A549 (cell line): Measurements from ENCODE around the gene MAPKAP1. TPM values are rescaled to one million over a fixed set of nuclear protein-coding genes. Genes with fewer than 3 reads are reported as not detected.

Experiments
- ATAC-seq, 2 experiments: fragments of 200-7000 bp in 1 of 2; fragments of >200 bp in 1 of 2; cut with Nextera tagmentation in 1 of 2; cut with Tn5 transposase in 1 of 2; 3 replicates each; pipeline versions ENCODE4 v1.8.0 to v1.9.1; 2018 to 2020; ENCODE audit warnings: mild to moderate bottlenecking in 1 of 2, moderate library complexity in 1 of 2
- CTCF ChIA-PET: fragments of 300-600 bp; sonication (Branson Sonifier 250); formaldehyde crosslinking; extraction: SDS; loops from one replicate; lab custom pipeline; 2021; ENCODE audit warnings: antibody characterized with exemption, inconsistent platforms; lab: Yijun Ruan, JAX
- POLR2A ChIA-PET: fragments of 350-600 bp; formaldehyde crosslinking; extraction: SDS; loops from one replicate; lab custom pipeline; 2021; ENCODE audit warnings: antibody characterized with exemption, inconsistent platforms; lab: Yijun Ruan, JAX
- DNase-seq, 2 experiments: peaks; one replicate each; pipeline versions ENCODE4 v3.0.0 to v3.0.0-alpha.2; 2011 to 2016; ENCODE audit warnings: low read depth in 1 of 2, low spot score in 1 of 2
- FAIRE-seq: peaks from 2 replicates; lab custom pipeline; 2011; peaks lifted over from hg19 to GRCh38; lab: Jason Lieb, UNC
- H3K27ac ChIP-seq, 2 experiments: fragments of >200 bp; sonication (Bioruptor Twin); formaldehyde crosslinking; 3 replicates each; pipeline ENCODE4 v1.5.1; 2016 to 2017
- H3K4me1 ChIP-seq: fragments of >200 bp; sonication (Bioruptor Twin); formaldehyde crosslinking; 3 replicates; pipeline ENCODE4 v1.6.1; 2016
- H3K4me2 ChIP-seq: fragments of >200 bp; sonication (Bioruptor Twin); formaldehyde crosslinking; 3 replicates; pipeline ENCODE4 v1.6.1; 2016
- H3K4me3 ChIP-seq: fragments of >200 bp; sonication (Bioruptor Twin); formaldehyde crosslinking; 3 replicates; pipeline ENCODE4 v1.5.1; 2016
- H3K9me3 ChIP-seq: fragments of >200 bp; sonication (Bioruptor Twin); formaldehyde crosslinking; 3 replicates; pipeline ENCODE4 v1.6.1; 2016
- CBX2 ChIP-seq: fragments of 200-600 bp; sonication (generic); IDR thresholded peaks from 2 replicates; pipeline ENCODE4 v1.6.1; 2016; ENCODE audit warnings: low read depth, mild to moderate bottlenecking, borderline replicate concordance
- CEBPB ChIP-seq, 2 experiments: fragments of >200 bp in 1 of 2; sonication (Bioruptor Twin) in 1 of 2; formaldehyde crosslinking in 1 of 2; IDR thresholded peaks; 2 replicates each; pipeline ENCODE4 v1.6.1; 2012 to 2016
- FOSB ChIP-seq: fragments of 250-450 bp; sonication (Bioruptor Pico); IDR thresholded peaks from 2 replicates; pipeline ENCODE4 v1.5.0; 2020; ENCODE audit warnings: mild to moderate bottlenecking, moderate library complexity
- HDAC2 ChIP-seq: fragments of 200-600 bp; sonication (generic); IDR thresholded peaks from 2 replicates; pipeline ENCODE4 v1.6.1; 2016
- HOXA7 ChIP-seq: fragments of 250-450 bp; sonication (Bioruptor Pico); IDR thresholded peaks from 2 replicates; pipeline ENCODE4 v1.5.0; 2020; ENCODE audit warnings: mild to moderate bottlenecking, moderate library complexity
- KDM5A ChIP-seq: fragments of 200-600 bp; sonication (generic); IDR thresholded peaks from 2 replicates; pipeline ENCODE4 v1.6.1; 2016; ENCODE audit warnings: antibody characterized with exemption, mild to moderate bottlenecking
- MAFK ChIP-seq: fragments of 450-650 bp; IDR thresholded peaks from 2 replicates; pipeline ENCODE4 v1.6.1; 2014; ENCODE audit not compliant: partially characterized antibody
- MAZ ChIP-seq: fragments of 150-350 bp; IDR thresholded peaks from 2 replicates; pipeline ENCODE4 v1.6.1; 2014; ENCODE audit warnings: antibody characterized with exemption, low read depth, low read length, borderline replicate concordance
- NPAS2 ChIP-seq: fragments of 250-450 bp; sonication (Bioruptor Pico); IDR thresholded peaks from 2 replicates; pipeline ENCODE4 v1.8.0; 2022; ENCODE audit warnings: mild to moderate bottlenecking, moderate library complexity, borderline replicate concordance
- RAD21 ChIP-seq, 2 experiments: fragments of >200 bp in 1 of 2; sonication (Bioruptor Twin) in 1 of 2; formaldehyde crosslinking in 1 of 2; IDR thresholded peaks in 1 of 2; conservative IDR thresholded peaks in 1 of 2; 2 replicates in 1 of 2; 3 replicates in 1 of 2; pipeline ENCODE4 v1.6.1; 2012 to 2018; ENCODE audit warnings: inconsistent platforms in 1 of 2
- RARB ChIP-seq: fragments of 250-450 bp; sonication (Bioruptor Pico); IDR thresholded peaks from 2 replicates; pipeline ENCODE4 v1.8.0; 2021; ENCODE audit warnings: mild to moderate bottlenecking, moderate library complexity
- RFX5 ChIP-seq: fragments of 450-650 bp; IDR thresholded peaks from 2 replicates; pipeline ENCODE4 v1.7.1; 2014; ENCODE audit warnings: antibody characterized with exemption, mild to moderate bottlenecking, moderate library complexity
- SMC3 ChIP-seq: fragments of >200 bp; sonication (Bioruptor Twin); formaldehyde crosslinking; IDR thresholded peaks from 3 replicates; pipeline ENCODE4 v1.6.1; 2018; ENCODE audit warnings: inconsistent platforms
- TFCP2L1 ChIP-seq: fragments of 250-450 bp; sonication (Bioruptor Pico); IDR thresholded peaks from 2 replicates; pipeline ENCODE4 v1.5.0; 2021; ENCODE audit warnings: mild to moderate bottlenecking
- ZNF302 ChIP-seq: fragments of 250-450 bp; sonication (Bioruptor Pico); IDR thresholded peaks from 2 replicates; pipeline ENCODE4 v1.9.0; 2021; ENCODE audit warnings: inconsistent platforms, mild to moderate bottlenecking, moderate library complexity
- ZSCAN20 ChIP-seq: fragments of 250-450 bp; sonication (Bioruptor Pico); IDR thresholded peaks from 2 replicates; pipeline ENCODE4 v1.8.0; 2022; ENCODE audit warnings: mild to moderate bottlenecking, moderate library complexity
- WGBS: methylation state at CpG from one replicate; pipeline ENCODE4 v1.1.6; 2017; ENCODE audit errors: missing lambda C conversion rate; 5-methylcytosine and 5-hydroxymethylcytosine counted together
- polyA plus RNA-seq, 4 experiments: library from polyadenylated mRNA; depleted of rRNA in 3 of 4; stranded (reverse); fragments of >200 nt; fragmentation: RNase III in 1 of 4; extraction: RNeasy Plus Mini Kit Qiagen cat#74134 plus additional on column Dnase treatment in 1 of 4; gene quantifications; 2 replicates in 3 of 4; 3 replicates in 1 of 4; pipeline ENCODE4 v1.2.3, GENCODE V29; 2011 to 2017
- TF ChIP-seq, protein P1 (sequence below): fragments of 250-450 bp; sonication (Bioruptor Pico); IDR thresholded peaks from 2 replicates; pipeline ENCODE4 v1.5.0; 2021; ENCODE audit warnings: mild to moderate bottlenecking, moderate library complexity, borderline replicate concordance
- TF ChIP-seq, protein P2 (sequence below): fragments of 450-650 bp; IDR thresholded peaks from 2 replicates; pipeline ENCODE4 v1.6.1; 2014; ENCODE audit warnings: antibody characterized with exemption
- TF ChIP-seq, protein P3 (sequence below): fragments of 250-450 bp; sonication (Bioruptor Pico); IDR thresholded peaks from 2 replicates; pipeline ENCODE4 v1.5.0; 2020; ENCODE audit warnings: low read depth, mild to moderate bottlenecking, moderate library complexity
- TF ChIP-seq, protein P4 (sequence below): fragments of 200-600 bp; sonication (generic); IDR thresholded peaks from 2 replicates; pipeline ENCODE4 v1.6.1; 2016; ENCODE audit warnings: antibody characterized with exemption, mild to moderate bottlenecking, moderate library complexity
- TF ChIP-seq, protein P5 (sequence below): fragments of >200 bp; sonication (Bioruptor Twin); formaldehyde crosslinking; IDR thresholded peaks from 3 replicates; pipeline ENCODE4 v1.6.1; 2016
- TF ChIP-seq, protein P6 (sequence below): fragments of >200 bp; sonication (Bioruptor Twin); formaldehyde crosslinking; IDR thresholded peaks from 2 replicates; pipeline ENCODE4 v1.6.1; 2016

The MAPKAP1 gene
- polyA plus RNA-seq, 2 of the 4 experiments (the other 2 are of a cell fraction), result 49.9 to 119 TPM

DNA sequence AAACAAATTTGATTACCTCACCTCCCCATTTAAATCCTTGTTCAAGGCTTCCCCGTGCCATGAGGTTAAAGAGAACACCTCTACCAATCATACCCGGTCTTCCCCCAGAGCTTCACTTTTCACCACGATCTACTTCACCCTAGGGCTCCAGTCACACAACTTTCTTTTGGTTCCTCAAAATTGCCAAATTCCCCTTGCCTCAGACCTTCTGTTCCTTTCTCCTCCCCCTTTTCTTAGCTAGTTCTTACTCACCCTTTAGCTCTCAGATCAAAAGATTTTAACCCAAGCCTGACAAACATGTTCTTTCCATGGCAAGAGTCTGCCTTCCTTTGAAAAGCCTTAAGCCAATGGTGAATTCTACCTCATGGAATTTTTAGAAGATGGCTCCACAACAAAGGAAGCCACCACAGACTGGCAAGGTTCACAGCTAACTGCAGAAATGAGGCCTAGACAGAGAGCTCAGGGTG is 56.7 kb downstream of the MAPKAP1 start:
- POLR2A ChIA-PET, result interaction anchor here (1.0 kb wide), 1 partner anchor 56 kb away, joined by 3 read pairs; the partner anchor contains the start of gene MAPKAP1

DNA sequence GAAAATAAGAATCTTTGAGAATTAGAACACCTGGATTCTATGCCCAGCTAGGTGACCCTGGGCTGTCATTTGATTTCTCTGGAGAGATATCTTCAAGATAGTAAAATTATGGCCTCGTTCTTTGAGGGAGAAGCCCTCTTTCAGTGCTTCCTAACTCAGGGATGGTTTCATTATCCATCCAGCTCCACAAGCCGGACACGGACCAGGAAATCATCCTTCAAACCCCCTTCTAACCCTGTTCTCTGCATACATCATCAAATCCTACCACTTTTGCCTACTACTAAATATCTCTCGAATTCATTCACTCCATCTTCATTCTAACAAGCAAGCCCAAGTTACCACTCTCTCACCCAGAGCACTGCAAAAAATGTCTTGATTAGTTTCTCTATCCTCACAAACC is 57.2 kb downstream of the MAPKAP1 start:
- WGBS, result 91% methylated on average over 4 of the region's 4 CpGs
- Histone ChIP-seq H3K4me1 (peaks cover 17% of the 10 kb centered on the region), H3K27ac (peak overlapping the region; percentile 34 to 40; a peak in 3 of 6 replicates), H3K9me3 (no peaks in the 10 kb centered on the region), H3K4me2 (peak overlapping the region; percentile 32; the same call in 2 of the 3 replicates), H3K4me3 (no peak overlapping the region)
- POLR2A ChIA-PET, result interaction anchor here (1.0 kb wide), 1 partner anchor 57 kb away, joined by 3 read pairs; the partner anchor contains the start of gene MAPKAP1
- no peak for ATAC-seq
- DNase-seq, result no peak
- CTCF ChIA-PET, result no interaction called here
- TF ChIP-seq FOSB (CRISPR knock-in tag) (no peak), TFCP2L1 (CRISPR knock-in tag) (no peak), RAD21 (conservative IDR thresholded peaks at IDR 0.05 in 1 of 2, IDR thresholded peaks at IDR 0.05 in 1 of 2) (no peak), MAZ (no peak), KDM5A (no peak), ZSCAN20 (CRISPR knock-in tag) (no peak), NPAS2 (no peak)
- TF ChIP-seq, protein P1, sequence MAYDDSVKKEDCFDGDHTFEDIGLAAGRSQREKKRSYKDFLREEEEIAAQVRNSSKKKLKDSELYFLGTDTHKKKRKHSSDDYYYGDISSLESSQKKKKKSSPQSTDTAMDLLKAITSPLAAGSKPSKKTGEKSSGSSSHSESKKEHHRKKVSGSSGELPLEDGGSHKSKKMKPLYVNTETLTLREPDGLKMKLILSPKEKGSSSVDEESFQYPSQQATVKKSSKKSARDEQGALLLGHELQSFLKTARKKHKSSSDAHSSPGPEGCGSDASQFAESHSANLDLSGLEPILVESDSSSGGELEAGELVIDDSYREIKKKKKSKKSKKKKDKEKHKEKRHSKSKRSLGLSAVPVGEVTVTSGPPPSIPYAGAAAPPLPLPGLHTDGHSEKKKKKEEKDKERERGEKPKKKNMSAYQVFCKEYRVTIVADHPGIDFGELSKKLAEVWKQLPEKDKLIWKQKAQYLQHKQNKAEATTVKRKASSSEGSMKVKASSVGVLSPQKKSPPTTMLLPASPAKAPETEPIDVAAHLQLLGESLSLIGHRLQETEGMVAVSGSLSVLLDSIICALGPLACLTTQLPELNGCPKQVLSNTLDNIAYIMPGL, result no peak
- TF ChIP-seq, protein P2, sequence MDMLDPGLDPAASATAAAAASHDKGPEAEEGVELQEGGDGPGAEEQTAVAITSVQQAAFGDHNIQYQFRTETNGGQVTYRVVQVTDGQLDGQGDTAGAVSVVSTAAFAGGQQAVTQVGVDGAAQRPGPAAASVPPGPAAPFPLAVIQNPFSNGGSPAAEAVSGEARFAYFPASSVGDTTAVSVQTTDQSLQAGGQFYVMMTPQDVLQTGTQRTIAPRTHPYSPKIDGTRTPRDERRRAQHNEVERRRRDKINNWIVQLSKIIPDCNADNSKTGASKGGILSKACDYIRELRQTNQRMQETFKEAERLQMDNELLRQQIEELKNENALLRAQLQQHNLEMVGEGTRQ, result no peak
- TF ChIP-seq, protein P3, sequence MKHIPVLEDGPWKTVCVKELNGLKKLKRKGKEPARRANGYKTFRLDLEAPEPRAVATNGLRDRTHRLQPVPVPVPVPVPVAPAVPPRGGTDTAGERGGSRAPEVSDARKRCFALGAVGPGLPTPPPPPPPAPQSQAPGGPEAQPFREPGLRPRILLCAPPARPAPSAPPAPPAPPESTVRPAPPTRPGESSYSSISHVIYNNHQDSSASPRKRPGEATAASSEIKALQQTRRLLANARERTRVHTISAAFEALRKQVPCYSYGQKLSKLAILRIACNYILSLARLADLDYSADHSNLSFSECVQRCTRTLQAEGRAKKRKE (CRISPR knock-in tag), result no peak
- TF ChIP-seq, protein P4, sequence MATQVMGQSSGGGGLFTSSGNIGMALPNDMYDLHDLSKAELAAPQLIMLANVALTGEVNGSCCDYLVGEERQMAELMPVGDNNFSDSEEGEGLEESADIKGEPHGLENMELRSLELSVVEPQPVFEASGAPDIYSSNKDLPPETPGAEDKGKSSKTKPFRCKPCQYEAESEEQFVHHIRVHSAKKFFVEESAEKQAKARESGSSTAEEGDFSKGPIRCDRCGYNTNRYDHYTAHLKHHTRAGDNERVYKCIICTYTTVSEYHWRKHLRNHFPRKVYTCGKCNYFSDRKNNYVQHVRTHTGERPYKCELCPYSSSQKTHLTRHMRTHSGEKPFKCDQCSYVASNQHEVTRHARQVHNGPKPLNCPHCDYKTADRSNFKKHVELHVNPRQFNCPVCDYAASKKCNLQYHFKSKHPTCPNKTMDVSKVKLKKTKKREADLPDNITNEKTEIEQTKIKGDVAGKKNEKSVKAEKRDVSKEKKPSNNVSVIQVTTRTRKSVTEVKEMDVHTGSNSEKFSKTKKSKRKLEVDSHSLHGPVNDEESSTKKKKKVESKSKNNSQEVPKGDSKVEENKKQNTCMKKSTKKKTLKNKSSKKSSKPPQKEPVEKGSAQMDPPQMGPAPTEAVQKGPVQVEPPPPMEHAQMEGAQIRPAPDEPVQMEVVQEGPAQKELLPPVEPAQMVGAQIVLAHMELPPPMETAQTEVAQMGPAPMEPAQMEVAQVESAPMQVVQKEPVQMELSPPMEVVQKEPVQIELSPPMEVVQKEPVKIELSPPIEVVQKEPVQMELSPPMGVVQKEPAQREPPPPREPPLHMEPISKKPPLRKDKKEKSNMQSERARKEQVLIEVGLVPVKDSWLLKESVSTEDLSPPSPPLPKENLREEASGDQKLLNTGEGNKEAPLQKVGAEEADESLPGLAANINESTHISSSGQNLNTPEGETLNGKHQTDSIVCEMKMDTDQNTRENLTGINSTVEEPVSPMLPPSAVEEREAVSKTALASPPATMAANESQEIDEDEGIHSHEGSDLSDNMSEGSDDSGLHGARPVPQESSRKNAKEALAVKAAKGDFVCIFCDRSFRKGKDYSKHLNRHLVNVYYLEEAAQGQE, result no peak
- FAIRE-seq, result no peak

More for the DNA sequence above, 56.7 kb downstream of the MAPKAP1 start:
- no peak for DNase-seq
- TF ChIP-seq RFX5 (no peak), HOXA7 (no peak), HDAC2 (no peak), MAZ (no peak), FOSB (CRISPR knock-in tag) (no peak), CBX2 (no peak), ZNF302 (CRISPR knock-in tag) (no peak), SMC3 (no peak), RARB (no peak), CEBPB (IDR thresholded peaks at IDR 0.05) (no peak), MAFK (no peak)
- TF ChIP-seq, protein P5, sequence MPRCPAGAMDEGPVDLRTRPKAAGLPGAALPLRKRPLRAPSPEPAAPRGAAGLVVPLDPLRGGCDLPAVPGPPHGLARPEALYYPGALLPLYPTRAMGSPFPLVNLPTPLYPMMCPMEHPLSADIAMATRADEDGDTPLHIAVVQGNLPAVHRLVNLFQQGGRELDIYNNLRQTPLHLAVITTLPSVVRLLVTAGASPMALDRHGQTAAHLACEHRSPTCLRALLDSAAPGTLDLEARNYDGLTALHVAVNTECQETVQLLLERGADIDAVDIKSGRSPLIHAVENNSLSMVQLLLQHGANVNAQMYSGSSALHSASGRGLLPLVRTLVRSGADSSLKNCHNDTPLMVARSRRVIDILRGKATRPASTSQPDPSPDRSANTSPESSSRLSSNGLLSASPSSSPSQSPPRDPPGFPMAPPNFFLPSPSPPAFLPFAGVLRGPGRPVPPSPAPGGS, result no peak
- TF ChIP-seq, protein P6, sequence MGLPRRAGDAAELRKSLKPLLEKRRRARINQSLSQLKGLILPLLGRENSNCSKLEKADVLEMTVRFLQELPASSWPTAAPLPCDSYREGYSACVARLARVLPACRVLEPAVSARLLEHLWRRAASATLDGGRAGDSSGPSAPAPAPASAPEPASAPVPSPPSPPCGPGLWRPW, result no peak
- TF ChIP-seq, all 56 proteins: peak for 0
- Histone ChIP-seq H3K9me3 (no peaks in the 10 kb centered on the region), H3K27ac (peak overlapping the region in 1 of 2 experiments; percentile 40; a peak in 3 of 6 replicates), H3K4me2 (no peak overlapping the region; the same call in 2 of the 3 replicates), H3K4me3 (no peak overlapping the region), H3K4me1 (peaks cover 17% of the 10 kb centered on the region)
- FAIRE-seq (no peak), ATAC-seq (no peak)
- 66% methylated on average over 3 of the region's 3 CpGs for WGBS
- CTCF ChIA-PET, result interaction anchor here (2.1 kb wide), 1 partner anchor 11 kb away, joined by 5 read pairs; no protein-coding TSS in a partner anchor
